ENCODE measurements around the gene STXBP2.

GRCh38 chr19:7612282-7613274 lies 24.3 kb upstream of the STXBP2 start:
- TF ChIP-seq, protein P1, sequence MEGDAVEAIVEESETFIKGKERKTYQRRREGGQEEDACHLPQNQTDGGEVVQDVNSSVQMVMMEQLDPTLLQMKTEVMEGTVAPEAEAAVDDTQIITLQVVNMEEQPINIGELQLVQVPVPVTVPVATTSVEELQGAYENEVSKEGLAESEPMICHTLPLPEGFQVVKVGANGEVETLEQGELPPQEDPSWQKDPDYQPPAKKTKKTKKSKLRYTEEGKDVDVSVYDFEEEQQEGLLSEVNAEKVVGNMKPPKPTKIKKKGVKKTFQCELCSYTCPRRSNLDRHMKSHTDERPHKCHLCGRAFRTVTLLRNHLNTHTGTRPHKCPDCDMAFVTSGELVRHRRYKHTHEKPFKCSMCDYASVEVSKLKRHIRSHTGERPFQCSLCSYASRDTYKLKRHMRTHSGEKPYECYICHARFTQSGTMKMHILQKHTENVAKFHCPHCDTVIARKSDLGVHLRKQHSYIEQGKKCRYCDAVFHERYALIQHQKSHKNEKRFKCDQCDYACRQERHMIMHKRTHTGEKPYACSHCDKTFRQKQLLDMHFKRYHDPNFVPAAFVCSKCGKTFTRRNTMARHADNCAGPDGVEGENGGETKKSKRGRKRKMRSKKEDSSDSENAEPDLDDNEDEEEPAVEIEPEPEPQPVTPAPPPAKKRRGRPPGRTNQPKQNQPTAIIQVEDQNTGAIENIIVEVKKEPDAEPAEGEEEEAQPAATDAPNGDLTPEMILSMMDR (IDR thresholded peaks at IDR 0.05) = no peak
- no peak for TF ChIP-seq POLR2AphosphoS5 (IDR thresholded peaks at IDR 0.05; ENCODE audit: low read depth, low read length)
- TF ChIP-seq, protein P2, sequence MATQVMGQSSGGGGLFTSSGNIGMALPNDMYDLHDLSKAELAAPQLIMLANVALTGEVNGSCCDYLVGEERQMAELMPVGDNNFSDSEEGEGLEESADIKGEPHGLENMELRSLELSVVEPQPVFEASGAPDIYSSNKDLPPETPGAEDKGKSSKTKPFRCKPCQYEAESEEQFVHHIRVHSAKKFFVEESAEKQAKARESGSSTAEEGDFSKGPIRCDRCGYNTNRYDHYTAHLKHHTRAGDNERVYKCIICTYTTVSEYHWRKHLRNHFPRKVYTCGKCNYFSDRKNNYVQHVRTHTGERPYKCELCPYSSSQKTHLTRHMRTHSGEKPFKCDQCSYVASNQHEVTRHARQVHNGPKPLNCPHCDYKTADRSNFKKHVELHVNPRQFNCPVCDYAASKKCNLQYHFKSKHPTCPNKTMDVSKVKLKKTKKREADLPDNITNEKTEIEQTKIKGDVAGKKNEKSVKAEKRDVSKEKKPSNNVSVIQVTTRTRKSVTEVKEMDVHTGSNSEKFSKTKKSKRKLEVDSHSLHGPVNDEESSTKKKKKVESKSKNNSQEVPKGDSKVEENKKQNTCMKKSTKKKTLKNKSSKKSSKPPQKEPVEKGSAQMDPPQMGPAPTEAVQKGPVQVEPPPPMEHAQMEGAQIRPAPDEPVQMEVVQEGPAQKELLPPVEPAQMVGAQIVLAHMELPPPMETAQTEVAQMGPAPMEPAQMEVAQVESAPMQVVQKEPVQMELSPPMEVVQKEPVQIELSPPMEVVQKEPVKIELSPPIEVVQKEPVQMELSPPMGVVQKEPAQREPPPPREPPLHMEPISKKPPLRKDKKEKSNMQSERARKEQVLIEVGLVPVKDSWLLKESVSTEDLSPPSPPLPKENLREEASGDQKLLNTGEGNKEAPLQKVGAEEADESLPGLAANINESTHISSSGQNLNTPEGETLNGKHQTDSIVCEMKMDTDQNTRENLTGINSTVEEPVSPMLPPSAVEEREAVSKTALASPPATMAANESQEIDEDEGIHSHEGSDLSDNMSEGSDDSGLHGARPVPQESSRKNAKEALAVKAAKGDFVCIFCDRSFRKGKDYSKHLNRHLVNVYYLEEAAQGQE (IDR thresholded peaks at IDR 0.05; ENCODE audit: insufficient read depth in 1 of 2, low read depth in 2 of 2, low read length in 1 of 2) = no peak
- TF ChIP-seq TCF7L2 (IDR thresholded peaks at IDR 0.05; ENCODE audit: low read depth, low read length) = no peak
- TF ChIP-seq SIN3A (IDR thresholded peaks at IDR 0.05; ENCODE audit: borderline replicate concordance, insufficient read depth, low read depth, low read length) = no peak
